ENCODE results near the gene AMPD3.

The AMPD3 gene

DNA sequence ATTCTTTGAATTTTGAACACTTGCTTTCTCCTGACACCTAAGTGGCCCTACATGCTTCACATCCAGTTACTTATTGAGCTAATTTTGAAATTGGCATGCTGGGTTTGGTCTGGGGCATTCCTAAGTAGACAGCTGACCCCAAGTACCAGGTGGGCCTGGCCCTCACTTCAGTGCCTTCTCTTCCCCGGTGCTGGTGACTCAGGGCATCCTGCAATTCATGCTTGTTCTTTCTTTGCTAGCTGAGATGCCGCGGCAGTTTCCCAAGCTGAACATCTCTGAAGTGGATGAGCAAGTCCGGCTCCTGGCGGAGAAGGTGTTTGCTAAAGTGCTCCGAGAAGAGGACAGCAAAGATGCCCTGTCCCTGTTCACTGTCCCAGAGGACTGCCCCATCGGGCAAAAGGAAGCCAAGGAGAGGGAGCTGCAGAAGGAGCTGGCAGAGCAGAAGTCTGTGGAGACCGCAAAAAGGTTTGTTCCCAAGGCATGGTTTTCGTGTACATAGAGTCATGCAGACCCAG, 6.3 kb downstream of the AMPD3 start:
- no peak for DNase-seq (ENCODE audit: low spot score)

DNA sequence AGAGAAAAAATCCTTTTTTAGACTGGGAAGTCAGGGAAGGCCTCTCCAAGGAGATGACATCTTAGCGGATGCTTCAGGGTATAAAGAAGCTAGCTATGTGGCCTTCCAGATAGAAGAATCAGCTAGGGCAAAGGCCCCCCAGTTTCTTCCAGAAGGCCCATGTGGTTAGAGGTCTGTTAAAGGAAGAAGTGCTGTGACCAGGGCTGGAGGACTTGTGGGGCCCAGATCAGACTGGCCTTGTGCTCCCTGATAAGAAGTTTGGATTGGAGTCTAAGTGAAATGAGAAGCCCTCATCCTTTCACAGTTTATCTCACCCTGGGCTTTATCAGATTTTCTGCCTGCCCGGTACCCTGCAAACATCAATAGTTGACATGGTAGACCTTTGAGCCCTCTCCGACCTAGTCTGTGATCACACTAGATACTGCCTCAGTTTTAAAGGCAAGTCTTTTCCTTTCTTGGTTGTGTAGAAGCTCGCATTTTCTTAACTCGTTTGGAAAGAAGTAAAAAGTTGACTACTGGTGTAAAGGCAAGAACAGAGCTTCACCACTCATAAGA, 7.8 kb downstream of the AMPD3 start:
- no peak for DNase-seq (ENCODE audit: low spot score)

DNA sequence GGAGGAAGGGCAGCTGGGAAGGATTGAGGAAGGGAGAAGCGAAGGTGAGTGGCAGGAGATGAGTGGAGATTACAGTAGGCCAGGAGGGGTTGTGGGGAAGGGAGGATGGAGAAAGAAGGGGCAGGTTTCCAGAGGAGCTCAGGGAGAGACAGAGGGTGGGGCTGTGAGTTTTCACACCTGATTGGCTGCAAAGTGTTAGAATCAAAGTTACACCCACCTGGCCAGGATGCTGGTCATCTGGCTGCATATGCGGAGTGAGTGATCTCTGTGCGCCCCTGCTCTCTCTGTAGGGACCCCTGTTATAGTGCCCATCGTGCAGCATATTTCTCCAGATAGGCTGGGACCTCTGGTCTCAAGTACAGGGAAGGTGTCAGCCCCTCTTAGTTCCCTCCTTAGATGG, 18.3 kb downstream of the AMPD3 start:
- no peak for DNase-seq (ENCODE audit: low spot score)

DNA sequence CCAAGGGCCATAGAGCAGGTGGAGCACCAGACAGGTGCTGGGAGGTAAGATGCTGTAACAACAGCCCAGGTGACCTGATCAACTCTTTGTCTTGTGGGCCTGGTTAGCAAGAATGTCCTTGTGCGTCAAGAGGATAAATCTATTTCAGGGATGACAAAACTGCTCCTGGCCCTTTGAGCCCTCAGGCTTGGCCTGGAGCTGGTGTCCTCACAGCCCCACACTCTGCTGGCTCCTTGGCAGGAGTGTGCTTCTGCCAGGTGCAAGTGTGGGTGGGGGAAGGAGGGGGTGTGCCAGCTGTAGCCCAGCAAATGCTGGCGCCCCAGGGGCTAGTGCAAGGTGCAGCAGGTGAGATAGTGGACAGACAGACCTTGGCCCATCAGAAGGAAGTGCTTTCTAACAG, 19.5 kb downstream of the AMPD3 start:
- no peak for DNase-seq (ENCODE audit: low spot score)

DNA sequence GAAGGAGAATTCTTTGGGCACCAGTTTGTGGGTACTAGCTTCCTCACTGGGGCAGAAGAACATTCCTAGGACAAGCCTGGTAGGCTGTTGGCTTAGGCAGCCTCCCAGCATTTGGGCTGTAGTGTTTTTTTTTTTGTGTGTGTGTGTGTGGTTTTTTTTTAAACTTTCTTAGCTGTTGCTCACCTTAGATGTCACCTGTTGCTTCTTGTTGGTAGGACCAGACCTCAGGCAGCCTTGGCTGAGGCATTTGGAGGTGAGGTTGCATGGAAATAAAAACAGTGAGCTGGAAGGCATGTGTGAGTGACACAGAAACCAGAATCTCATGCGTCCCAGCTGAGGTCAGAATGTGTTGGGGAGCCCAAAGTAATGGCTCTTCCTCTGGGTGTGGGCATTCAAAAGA, 21.3 kb downstream of the AMPD3 start:
- DNase-seq (ENCODE audit: low spot score): no peak

DNA sequence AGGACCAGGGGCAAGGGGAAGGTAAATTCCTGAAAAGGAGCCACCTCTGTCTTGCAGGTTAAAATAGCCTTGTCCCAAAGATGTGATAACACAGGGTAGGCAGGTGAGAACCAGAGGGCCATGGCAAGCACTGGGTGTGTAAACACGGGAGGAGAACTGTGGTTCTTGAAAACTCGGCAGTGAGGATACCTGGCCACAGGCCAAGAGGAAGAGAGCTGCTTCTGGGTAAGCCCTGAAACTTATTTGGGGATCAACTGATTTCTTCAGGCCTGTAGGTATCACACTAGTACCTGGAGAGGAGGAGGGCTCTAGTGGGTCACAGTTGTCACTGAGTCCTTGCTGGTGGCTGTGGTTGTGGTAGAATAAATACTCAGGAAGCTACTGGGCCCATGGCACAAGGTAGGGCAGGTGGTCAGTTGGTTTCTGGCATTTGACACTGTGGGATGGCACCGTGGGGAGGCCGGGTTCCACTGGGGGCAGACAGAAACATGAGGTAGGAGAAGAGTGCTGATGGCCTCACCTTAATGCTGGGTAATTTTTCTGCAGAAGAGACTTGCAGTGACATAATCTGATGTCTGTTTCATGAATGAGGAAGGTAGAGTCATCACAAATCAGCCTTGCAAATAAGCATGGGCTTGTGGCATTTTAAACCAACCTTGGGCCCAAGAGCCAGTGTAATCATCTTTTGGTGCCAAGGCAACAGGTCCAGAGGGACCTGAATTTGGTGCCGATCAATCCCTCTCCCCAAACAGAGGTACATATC, 22.0 kb downstream of the AMPD3 start:
- no peak for DNase-seq (ENCODE audit: low spot score)

DNA sequence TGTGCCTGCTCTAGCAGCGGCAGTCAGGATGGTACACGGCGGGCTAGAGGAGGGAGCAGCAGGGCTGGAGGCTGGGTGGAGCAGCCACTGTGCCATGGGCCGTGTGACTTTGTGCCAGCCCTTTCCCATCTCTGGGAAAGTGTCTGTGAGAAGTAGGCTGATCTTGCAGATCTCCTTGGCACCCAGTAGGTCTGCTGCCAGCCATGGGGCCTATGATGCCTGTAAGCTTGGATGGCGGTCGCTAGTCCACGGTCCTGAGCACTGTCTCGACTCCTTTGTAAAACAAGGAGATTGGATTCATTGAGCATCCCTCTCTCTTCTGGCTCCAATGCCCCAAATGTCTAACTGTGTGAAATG, 22.6 kb downstream of the AMPD3 start:
- DNase-seq (ENCODE audit: low spot score): no peak

DNA sequence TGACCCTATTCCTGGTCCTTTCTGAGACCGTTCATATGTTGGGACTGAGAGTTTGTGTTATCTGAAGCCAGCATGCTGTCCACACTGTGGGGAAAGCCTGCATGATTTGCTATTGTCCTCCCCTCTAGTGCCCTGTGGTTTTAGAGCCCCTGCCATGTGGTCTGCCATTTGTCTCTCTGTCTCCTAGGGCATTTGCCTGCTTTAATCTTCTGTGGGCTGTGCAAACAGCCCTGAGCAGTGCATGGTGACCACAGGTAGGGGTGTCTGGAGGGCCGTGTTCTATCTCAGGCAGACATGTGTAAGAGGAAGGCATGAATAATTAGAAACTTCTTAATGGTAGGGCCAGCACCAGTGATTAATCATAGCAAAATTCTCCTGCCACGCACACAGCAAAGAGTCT, 23.0 kb downstream of the AMPD3 start:
- DNase-seq (ENCODE audit: low spot score): no peak

DNA sequence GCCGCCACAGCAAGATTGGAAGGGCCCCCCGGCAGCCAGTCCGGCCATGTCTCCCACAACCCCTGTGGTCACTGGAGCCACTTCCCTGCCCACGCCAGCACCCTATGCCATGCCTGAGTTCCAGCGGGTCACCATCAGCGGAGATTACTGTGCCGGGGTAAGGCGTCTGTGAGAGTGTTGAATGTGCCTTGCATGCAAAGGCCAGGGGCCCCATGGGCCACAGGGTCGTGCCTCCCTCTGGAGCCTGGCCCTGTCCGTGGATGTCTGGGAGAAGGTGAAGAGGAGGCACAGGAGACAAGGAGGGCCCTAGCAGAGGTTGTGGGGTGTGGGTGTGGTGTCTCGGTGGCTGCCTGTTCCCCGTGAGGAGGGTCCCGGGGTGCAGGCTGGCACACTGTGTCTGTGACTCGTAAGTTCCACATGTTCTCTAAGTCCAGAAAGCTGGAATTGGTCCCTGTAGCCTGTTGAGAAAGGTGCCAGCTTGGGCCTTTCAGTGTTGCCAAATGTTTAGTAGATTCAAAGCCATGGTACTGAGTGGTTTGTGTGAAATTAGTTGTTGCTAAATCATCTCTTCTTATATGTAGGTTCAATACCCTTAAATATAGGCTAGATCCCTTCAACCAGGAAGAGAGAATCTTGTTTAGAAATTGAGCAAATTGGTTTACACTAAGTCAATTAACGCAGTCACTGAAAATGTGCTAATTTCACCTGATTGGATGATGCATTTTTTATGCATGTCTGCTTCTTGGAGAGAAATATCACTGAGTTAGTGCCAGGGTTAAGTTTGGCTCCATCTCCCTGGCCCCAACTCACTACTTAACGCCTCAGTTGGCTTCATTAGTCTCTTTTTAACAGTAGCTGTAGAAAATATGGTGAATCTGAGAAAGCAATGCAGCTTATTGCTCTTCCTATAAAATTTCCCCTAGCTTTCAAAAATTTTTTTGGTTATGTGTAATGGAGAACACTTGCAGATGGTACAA, 23.8 kb downstream of the AMPD3 start:
- DNase-seq (ENCODE audit: low spot score): no peak

DNA sequence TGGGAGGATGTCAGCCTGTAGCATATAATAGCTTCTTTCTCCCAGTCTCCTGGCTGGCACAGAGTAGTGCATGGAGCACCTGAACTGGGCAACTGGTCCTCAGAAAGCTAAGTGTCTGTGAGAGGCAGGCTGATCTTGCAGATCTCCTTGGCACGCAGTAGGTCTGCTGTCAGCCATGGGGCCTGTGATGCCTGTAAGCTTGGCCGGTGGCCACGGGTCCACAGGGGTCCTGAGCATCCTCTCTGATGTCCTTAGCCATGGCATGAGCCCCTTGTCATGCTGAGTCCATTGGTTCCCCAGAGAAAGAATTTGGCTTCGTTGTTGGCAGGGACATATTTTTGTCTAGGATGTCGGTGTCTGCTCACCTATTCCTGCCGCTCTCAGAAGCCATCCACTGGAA, 25.0 kb downstream of the AMPD3 start:
- DNase-seq (ENCODE audit: low spot score): no peak

DNA sequence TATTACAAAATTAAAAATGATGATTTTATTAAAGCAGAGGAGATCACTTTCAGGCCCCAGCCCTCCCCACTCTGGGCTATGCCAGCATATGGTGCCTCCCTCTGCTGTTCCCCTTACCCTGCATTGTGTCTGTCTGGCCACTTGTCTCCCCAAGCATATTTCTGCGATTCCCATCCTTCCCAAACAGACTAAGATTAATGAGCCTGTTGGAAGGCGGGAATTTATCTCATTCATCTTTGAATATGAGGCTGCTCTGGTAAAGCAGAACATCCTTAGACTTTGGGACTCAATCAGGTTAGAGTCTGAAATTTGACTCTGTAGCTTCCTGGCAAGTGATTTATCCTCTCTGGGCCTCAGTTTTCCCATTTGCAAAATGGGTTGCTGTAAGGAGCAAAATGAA, 25.7 kb downstream of the AMPD3 start:
- DNase-seq (ENCODE audit: low spot score): no peak

DNA sequence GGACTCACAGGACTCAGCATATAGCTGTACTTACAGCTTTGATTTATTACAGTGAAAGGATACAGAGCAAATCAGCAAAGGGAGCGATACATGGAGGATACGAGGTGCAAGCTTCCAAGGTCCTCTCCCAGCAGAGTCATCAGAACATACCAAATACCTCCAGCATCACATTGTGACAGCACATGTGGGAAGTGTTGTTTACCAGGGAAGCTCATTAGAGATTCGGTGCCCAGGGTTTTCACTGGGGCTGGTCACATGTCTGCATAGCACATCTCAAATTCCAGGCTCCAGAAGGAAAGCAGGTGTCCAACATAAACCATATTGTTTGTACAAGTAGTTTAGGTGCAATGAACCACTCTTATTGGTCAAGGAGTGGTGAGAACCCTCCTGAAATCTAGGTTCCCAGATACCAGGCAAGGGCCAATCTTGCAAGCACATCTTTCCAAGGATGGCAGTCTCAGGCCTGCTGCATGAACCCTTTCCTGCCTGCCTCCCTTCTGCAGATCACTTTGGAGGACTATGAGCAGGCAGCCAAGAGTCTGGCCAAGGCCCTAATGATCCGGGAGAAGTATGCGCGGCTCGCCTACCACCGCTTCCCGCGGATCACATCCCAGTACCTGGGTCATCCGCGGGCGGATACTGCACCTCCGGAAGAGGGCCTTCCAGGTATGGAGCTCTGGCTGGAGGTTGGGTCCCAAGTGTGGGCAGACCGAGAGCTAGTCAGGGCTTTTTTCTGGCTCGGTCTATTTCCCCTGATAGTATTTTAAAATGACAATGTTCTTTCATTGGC, 26.7 kb downstream of the AMPD3 start:
- DNase-seq (ENCODE audit: low spot score): no peak

DNA sequence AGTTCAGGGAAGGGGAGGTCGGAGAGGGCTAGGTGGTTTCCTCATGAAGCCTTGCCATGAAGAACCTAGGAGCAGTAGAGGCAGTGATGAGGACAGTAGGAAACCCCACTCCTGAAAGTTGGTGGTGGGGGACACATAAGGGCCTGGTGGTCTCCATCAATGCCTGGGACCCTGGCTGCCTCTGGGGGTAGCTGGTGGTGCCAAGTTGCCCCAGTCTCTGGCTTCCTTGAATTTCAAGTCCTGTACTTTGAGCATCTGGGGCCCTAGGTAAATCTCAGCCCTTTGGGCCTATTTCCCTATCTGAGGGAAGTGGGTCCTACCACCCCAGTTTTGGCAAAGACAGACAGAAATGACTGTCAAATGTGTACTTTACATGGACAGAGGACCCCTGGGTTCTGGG, 28.1 kb downstream of the AMPD3 start:
- DNase-seq (ENCODE audit: low spot score): no peak

DNA sequence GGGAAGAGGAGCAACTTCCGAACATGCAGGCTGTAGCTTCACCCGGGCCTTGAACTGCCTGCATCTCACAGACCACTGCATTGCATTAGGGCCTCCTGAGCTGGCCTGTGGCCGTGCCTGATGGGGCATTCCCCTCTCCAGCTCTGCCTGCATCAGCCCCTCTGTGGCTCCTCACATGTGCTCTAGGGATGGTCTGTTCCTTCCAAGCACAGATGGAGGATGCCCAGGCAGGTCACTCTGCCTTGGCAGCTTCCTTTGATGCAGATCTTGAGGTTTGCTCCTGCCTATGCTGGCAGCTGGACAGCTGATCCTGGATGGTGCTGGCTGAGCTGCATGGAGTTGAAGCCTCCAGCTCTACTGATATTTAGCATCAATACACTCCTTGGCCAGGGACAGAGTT, 28.5 kb downstream of the AMPD3 start:
- no peak for DNase-seq (ENCODE audit: low spot score)

DNA sequence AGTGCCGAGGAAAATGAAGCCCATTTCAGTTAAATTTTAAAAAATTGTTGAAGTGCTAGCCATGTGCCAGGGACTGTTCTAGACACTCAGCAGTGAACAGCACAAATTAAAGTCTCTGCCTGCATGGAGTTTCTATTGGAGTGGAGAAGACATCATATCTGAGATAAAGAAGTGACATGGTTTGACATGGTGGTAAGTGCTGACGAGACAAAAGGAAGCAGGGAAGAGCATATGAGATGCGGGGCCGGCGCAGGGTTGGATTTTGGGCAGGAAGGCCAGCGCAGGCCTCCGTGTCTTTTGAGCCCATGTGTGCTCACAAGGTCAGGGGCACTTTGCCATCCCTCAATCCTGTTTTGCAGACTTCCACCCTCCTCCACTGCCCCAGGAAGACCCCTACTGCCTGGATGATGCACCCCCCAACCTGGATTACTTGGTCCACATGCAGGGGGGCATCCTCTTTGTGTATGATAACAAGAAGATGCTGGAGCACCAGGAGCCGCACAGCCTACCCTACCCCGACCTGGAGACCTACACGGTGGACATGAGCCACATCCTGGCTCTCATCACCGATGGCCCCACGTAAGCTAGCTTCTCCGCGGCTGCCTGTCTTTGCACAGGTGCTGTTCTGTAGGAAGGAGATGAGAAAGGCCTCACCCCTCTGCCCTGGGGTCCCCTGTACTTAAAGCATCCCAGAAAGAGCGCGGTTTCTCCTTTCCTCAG, 29.6 kb downstream of the AMPD3 start:
- no peak for DNase-seq (ENCODE audit: low spot score)

DNA sequence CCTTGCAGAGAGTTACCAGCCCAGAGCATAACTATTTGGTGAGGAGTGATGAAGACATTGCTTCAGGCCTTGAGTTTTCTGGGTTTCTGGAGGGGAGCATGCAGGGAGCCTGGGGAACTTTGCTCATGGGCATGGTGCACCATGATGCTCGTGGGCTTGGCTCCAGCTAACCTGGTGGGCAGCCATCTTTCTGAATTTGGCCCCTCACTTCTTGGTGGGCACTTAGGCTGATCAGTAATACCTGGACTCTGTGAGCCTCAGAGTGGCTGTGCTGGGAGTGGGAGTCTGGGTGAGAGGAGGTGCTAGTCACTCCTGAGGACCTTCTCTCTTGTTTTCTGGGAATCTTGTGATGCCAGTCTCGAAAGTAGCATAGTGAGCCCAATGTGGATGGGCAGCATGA, 30.6 kb downstream of the AMPD3 start:
- DNase-seq (ENCODE audit: low spot score): no peak

DNA sequence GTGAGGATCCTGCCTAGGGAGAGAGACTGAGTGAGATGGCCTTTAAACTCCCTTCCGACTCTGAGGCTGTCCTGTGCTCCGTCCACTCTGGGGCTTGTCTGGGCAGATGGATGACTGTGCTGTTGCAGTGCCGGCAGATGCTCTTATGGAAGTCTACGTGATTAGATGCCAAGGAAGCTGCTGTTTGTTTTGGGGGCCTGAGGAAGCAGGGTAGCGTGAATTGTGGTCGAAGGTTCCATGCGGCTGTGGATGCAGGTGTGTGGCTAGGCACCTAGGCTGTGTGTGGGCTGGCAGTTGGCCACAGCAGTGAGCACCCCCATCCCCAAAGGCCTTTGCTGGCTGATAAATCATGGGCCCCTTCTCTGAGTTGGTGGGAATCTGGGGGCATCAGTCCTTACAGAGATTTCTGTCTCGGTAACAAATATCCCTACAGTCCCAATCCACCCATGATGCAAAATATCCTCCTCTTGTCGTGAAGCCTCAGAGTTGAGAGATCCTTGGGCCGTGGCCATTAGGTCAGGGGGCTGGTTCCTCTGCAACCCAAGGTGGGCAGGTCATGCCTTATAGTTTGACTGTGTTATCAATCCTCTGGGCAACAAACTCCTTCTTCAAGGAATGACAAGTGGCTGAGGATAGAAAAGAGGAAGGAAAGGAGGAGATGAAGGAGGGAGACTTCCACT, 31.2 kb downstream of the AMPD3 start:
- DNase-seq (ENCODE audit: low spot score): no peak

DNA sequence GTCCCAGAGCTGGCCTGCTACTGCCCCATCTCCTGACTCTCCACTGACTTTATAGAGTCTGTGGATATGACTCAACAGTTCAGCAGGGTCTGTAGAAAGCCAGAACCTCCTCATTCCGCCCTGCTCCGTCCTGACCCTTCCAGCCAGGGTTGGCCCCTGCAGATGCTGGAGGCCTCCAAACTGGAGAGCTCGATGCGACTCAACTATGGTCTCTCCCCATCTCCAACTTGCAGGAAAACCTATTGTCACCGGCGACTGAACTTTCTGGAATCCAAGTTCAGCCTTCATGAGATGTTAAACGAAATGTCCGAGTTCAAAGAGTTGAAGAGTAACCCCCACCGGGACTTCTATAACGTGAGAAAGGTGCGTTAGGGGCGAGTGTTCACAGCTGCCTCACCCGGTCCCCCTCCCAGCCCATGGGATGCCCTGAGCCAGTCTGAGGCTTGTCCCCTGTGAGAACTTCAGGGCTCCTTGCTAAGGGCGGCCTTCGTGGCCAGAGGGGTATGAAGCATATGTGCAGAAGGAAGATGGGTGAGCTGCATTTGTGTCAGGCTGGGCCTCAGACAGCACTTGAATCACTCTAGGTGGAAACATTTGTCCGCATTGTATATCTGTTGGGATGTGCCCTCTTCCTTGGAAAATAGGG, 32.1 kb downstream of the AMPD3 start:
- no peak for DNase-seq (ENCODE audit: low spot score)

DNA sequence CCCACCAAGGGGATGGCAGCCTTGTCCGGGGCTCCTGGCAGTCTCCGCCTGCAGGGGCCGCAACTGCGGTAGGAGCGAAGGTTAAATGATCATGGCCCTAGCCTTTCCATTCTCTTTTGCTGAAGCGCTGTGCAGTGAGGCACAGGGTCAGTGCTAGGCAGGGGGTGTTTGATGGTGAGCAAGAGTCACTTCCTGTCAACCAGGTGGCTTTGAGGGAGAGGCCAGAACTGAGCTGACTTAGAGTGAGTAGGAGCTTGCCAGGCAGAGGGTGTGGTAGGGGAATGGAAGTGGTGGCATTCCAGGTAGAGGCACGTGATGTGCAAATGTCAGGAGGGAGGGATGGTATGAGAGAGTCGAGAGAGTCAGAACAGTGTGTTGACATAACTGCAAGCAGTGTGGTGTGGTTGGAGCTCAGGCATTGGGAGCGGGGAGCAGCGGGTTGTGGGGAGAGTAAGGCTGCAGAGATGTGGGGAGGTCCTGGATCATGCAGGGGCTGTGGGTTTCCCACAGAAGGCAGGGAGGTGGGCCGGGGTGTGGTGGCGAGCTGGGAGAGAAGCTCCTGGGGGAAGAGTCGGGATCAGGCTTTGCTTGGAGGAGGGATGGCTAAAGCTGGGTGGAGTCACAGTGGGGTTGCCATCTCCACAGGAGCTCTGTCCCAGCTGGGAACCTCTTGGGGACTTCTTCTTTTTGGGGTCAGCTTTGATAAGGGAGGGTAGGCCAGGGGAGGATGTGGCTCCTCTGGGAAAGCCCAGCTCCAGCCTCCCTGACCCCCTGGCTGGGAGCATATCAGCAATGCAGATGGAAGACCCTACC, 33.3 kb downstream of the AMPD3 start:
- DNase-seq (ENCODE audit: low spot score): no peak
